IMR-90 (cell line): Measurements from ENCODE around the gene MLXIPL. TPM values are rescaled to one million over a fixed set of nuclear protein-coding genes. Genes with fewer than 3 reads are reported as not detected.
"Not testable (repeated sequence)": the region's sequence is repeated elsewhere in the genome, so short reads cannot be mapped to it uniquely, and the experiment has no call there.

Source experiments
- ATAC-seq: fragments of 200-7000 bp; cut with Tn5 transposase; 2 replicates; pipeline ENCODE4 v1.9.1; 2020; ENCODE audit warnings: low read depth, mild to moderate bottlenecking, moderate library complexity
- BruUV-seq: library from RNA; stranded (reverse); fragments of 400-500 nt; replicated peaks from 2 replicates; lab custom pipeline; 2021; lab: Mats Ljungman, UMichigan
- CTCF ChIA-PET: fragments of 300-600 bp; formaldehyde crosslinking; extraction: SDS; loops from one replicate; lab custom pipeline; 2021; ENCODE audit warnings: antibody characterized with exemption; lab: Yijun Ruan, JAX
- POLR2A ChIA-PET: fragments of 300-600 bp; sonication (Branson Sonifier 250); formaldehyde crosslinking; loops from one replicate; lab custom pipeline; 2022; ENCODE audit warnings: antibody characterized with exemption; ENCODE audit not compliant: unreplicated experiment; lab: Charles Lee
- DNase-seq: peaks from one replicate; pipeline ENCODE4 v3.0.0; 2013
- H2AFZ ChIP-seq: replicated peaks from 2 replicates; pipeline ENCODE3; 2013; ENCODE audit warnings: low read length, mild to moderate bottlenecking; ENCODE audit not compliant: poor library complexity
- H2AK5ac ChIP-seq: 2 replicates; pipeline ENCODE4 v1.6.1; 2013; ENCODE audit warnings: low read depth, low read length, inconsistent platforms
- H2AK9ac ChIP-seq: replicated peaks from 2 replicates; pipeline ENCODE3; 2013; ENCODE audit warnings: mild to moderate bottlenecking, low read depth, low read length, moderate library complexity; ENCODE audit not compliant: poor library complexity
- H2BK120ac ChIP-seq: 2 replicates; pipeline ENCODE4 v1.6.1; 2013; ENCODE audit warnings: low read depth, low read length, inconsistent platforms
- H2BK15ac ChIP-seq: 3 replicates; pipeline ENCODE4 v1.6.1; 2013; ENCODE audit warnings: low read depth, low read length, inconsistent platforms
- H2BK20ac ChIP-seq: 2 replicates; pipeline ENCODE4 v1.6.1; 2013; ENCODE audit warnings: low read depth, mild to moderate bottlenecking, inconsistent platforms, low read length, moderate library complexity
- H2BK5ac ChIP-seq: 2 replicates; pipeline ENCODE4 v1.6.1; 2013; ENCODE audit warnings: mild to moderate bottlenecking, low read depth, low read length, inconsistent platforms; ENCODE audit not compliant: poor library complexity, severe bottlenecking
- H3K14ac ChIP-seq: replicated peaks from 2 replicates; pipeline ENCODE4 v1.6.1; 2013; ENCODE audit warnings: low read depth, low read length, inconsistent platforms
- H3K18ac ChIP-seq: 2 replicates; pipeline ENCODE4 v1.6.1; 2013; ENCODE audit warnings: low read depth, low read length, control low read depth
- H3K23ac ChIP-seq: 2 replicates; pipeline ENCODE4 v1.6.1; 2013; ENCODE audit warnings: low read depth, low read length, inconsistent platforms
- H3K27ac ChIP-seq: 2 replicates; pipeline ENCODE4 v1.5.1; 2013; ENCODE audit warnings: mild to moderate bottlenecking, control low read depth, low read length; ENCODE audit not compliant: insufficient read depth
- H3K27me3 ChIP-seq: 2 replicates; pipeline ENCODE4 v1.6.1; 2013; ENCODE audit warnings: low read length; ENCODE audit not compliant: control insufficient read depth, insufficient read depth
- H3K36me3 ChIP-seq: 2 replicates; pipeline ENCODE4 v1.6.1; 2013; ENCODE audit warnings: low read length, mixed read lengths; ENCODE audit not compliant: control insufficient read depth, insufficient read depth
- H3K4ac ChIP-seq: 2 replicates; pipeline ENCODE4 v1.6.1; 2013; ENCODE audit warnings: low read depth, low read length, inconsistent platforms
- H3K4me1 ChIP-seq: 2 replicates; pipeline ENCODE4 v1.6.1; 2013; ENCODE audit warnings: low read length, mixed read lengths; ENCODE audit not compliant: control insufficient read depth, insufficient read depth
- H3K4me2 ChIP-seq: 2 replicates; pipeline ENCODE4 v1.6.1; 2013; ENCODE audit warnings: low read depth, mild to moderate bottlenecking, control low read depth, low read length, moderate library complexity
- H3K4me3 ChIP-seq: 2 replicates; pipeline ENCODE4 v1.5.1; 2013; ENCODE audit warnings: low read depth, mild to moderate bottlenecking, control low read depth, low read length, moderate library complexity; ENCODE audit not compliant: insufficient read depth
- H3K56ac ChIP-seq: 2 replicates; pipeline ENCODE4 v1.6.1; 2013; ENCODE audit warnings: low read length, inconsistent platforms; ENCODE audit not compliant: insufficient read depth; ENCODE audit errors: extremely low read depth
- H3K79me1 ChIP-seq, 2 experiments: 2 replicates each; pipeline ENCODE4 v1.6.1; 2013; ENCODE audit warnings: low read length in 2 of 2, inconsistent platforms in 1 of 2, low read depth in 1 of 2
- H3K9ac ChIP-seq: 2 replicates; pipeline ENCODE4 v1.6.1; 2013; ENCODE audit warnings: low read depth, low read length, control low read depth
- H3K9me1 ChIP-seq: 2 replicates; pipeline ENCODE4 v1.6.1; 2013; ENCODE audit warnings: low read length, inconsistent platforms; ENCODE audit not compliant: insufficient read depth
- H3K9me3 ChIP-seq: 2 replicates; pipeline ENCODE4 v1.6.1; 2013; ENCODE audit warnings: low read length; ENCODE audit not compliant: control insufficient read depth, insufficient read depth
- H4K20me1 ChIP-seq: 2 replicates; pipeline ENCODE4 v1.6.1; 2013; ENCODE audit warnings: low read length, inconsistent platforms; ENCODE audit not compliant: insufficient read depth
- H4K5ac ChIP-seq: 2 replicates; pipeline ENCODE4 v1.6.1; 2013; ENCODE audit warnings: mild to moderate bottlenecking, low read depth, low read length, control low read depth
- H4K8ac ChIP-seq, 2 experiments: 2 replicates each; pipeline ENCODE4 v1.6.1; 2013; ENCODE audit warnings: low read depth in 2 of 2, low read length in 2 of 2, control low read depth in 1 of 2, inconsistent platforms in 1 of 2
- H4K91ac ChIP-seq: 2 replicates; pipeline ENCODE4 v1.6.1; 2013; ENCODE audit warnings: low read depth, low read length, inconsistent platforms; ENCODE audit not compliant: insufficient read depth
- WGBS, 2 experiments: methylation state at CpG; one replicate each; pipeline versions ENCODE4 v1.1.5 to v1.1.7; 2013; ENCODE audit warnings: missing lambda C conversion rate in 2 of 2; ENCODE audit not compliant: insufficient read length in 1 of 2; ENCODE audit errors: extremely low coverage in 2 of 2; 5-methylcytosine and 5-hydroxymethylcytosine counted together
- dilution Hi-C: fragments of 300-500 bp; cut with HindIII; formaldehyde crosslinking; loops from one replicate; pipeline ENCODE4 v1.14.3; 2018; ENCODE audit warnings: low sequenced_read_pairs; ENCODE audit not compliant: unreplicated experiment
- in situ Hi-C: fragments of 300-500 bp; cut with MboI; formaldehyde crosslinking; loops from 3 replicates; pipeline ENCODE4 v1.14.3; 2019; ENCODE audit warnings: low sequenced_read_pairs, inconsistent platforms, mixed read lengths
- intact Hi-C: fragments of 100-400 bp; cut with micrococcal nuclease; formaldehyde crosslinking; loops from 2 replicates; pipeline ENCODE4 v1.10.0; 2022
- polyA plus RNA-seq, 3 experiments: library from polyadenylated mRNA; depleted of rRNA; stranded (reverse); fragments of >200 nt; gene quantifications; 2 replicates each; pipeline ENCODE4 v1.2.3, GENCODE V29; 2012; ENCODE audit warnings: low replicate concordance in 1 of 3
- total RNA-seq: library from RNA; depleted of rRNA; stranded (reverse); fragments of >200 nt; gene quantifications from 2 replicates; pipeline ENCODE4 v1.2.3, GENCODE V29; 2012

Gene MLXIPL
- total and polyA plus RNA-seq, 2 of the 4 experiments (the other 2 are of a cell fraction), result not detected

DNA sequence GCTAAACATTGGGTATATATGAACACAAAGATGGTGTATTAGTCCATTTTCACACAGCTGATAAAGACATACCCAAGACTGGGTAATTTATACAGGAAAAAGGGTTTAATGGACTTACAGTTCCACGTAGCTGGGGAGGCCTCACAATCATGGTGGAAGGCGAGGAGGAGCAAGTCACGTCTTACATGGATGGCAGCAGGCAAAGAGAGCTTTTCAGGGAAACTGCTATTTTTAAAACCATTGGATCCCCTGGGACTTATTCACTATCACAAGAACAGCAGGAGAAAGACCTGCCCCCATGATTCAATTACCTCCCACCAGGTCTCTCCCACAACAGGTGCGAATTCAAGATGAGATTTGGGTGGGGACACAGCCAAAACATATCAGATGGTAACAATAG lies 31.0 kb upstream of the MLXIPL start:
- intact Hi-C loops, H3K4me1 ChIP-seq, H3K4me2 ChIP-seq, DNase-seq, H3K23ac ChIP-seq, H3K4me3 ChIP-seq, H3K18ac ChIP-seq, in situ Hi-C loops, H4K5ac ChIP-seq, H2BK15ac ChIP-seq, ATAC-seq, H3K27ac ChIP-seq, H2AK5ac ChIP-seq, H4K20me1 ChIP-seq, CTCF ChIA-PET, H4K91ac ChIP-seq, H2AK9ac ChIP-seq, dilution Hi-C loops, H2BK120ac ChIP-seq, H3K79me1 ChIP-seq, H4K8ac ChIP-seq, H2BK5ac ChIP-seq, POLR2A ChIA-PET, H3K14ac ChIP-seq, H3K9me3 ChIP-seq, BruUV-seq, H3K56ac ChIP-seq, H3K4ac ChIP-seq, H3K9ac ChIP-seq, H2AFZ ChIP-seq, H2BK20ac ChIP-seq, H3K9me1 ChIP-seq, H3K36me3 ChIP-seq: not testable (repeated sequence)
- peaks cover 21% of the 10 kb centered on the region for H3K27me3 ChIP-seq
- no CpG with 5 or more reads among the region's 4 CpGs for WGBS, 2 experiments
